Measurements from ENCODE around the gene CKS2.
"Not testable (repeated sequence)": the region's sequence is repeated elsewhere in the genome, so short reads cannot be mapped to it uniquely, and the experiment has no call there.

CKS2 gene

DNA sequence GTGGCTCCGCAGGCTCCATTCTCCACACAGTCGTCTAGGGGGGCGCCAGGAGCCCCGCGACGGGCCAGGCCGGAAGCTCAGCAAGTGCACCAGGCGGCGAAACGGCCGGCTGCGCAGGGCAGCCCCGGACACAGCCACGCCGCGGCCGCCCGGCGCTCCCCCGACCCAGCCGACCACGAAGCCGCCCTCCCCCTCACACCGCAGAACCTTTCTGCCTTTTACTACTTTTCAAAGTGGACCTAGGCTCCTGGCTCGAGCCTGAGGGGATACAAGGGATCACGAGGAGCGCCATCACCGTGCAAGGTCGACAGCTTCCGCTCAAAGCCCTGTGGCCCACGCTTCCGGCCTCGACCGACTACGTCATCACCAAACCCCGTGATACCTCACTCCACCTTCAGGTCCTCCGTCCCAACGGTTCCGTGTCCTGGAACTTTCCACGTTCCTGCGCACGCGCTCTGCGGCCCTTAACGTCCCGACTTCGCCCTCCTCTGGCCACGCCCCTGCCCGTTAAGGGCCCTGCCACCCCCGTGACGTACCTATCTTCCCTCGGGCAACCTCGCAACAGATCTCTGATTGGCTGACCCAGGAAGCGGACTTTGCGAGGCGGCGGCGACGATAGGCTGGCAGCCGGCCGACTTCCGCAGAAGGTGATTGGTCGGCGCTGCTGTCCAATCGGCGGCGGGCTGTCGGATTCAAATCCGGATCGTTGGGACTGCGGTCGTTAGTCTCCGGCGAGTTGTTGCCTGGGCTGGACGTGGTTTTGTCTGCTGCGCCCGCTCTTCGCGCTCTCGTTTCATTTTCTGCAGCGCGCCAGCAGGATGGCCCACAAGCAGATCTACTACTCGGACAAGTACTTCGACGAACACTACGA lies at the start of gene CKS2:
Gene CKS2, plus strand, starts transcription at position 721 of the 871 bp plus-strand sequence. Its CDS starts 98 bp downstream, at position 819.
- DNase-seq = peak; percentile 99

DNA sequence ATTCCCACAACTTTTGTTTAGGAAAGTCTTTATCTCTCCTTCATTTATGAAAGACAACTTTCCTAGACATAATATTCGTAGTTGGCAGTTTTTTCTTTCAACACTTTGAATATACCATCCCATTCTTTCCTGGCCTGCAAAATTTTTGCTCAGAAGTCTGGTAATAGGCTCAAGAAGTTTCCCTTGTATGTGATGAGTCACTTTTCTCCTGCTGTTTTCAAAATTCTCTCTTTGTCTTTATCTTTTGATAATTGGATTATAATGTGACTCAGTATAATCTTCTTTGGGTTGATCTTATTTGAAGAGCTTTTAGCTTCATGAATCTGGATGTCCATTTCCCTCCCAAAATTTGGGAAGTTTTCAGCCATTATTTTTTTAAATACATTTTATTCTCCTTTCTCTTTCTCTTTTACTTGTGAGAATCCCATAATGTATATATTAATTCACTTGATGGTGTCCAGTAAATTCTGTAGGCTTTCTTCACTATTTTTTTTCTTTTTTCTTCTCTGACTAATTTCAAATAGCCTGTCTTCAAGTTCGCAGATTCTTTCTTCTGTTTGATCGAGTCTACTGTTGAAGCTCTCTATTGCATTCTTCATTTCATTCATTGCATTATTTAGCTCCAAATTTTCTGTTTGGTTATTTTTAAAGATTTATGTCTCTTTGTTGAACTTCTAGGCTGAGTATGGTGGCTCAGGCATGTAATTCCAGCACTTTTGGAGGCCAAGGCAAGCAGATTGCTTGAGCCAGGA lies 37.3 kb upstream of the CKS2 start:
- no peak for DNase-seq

DNA sequence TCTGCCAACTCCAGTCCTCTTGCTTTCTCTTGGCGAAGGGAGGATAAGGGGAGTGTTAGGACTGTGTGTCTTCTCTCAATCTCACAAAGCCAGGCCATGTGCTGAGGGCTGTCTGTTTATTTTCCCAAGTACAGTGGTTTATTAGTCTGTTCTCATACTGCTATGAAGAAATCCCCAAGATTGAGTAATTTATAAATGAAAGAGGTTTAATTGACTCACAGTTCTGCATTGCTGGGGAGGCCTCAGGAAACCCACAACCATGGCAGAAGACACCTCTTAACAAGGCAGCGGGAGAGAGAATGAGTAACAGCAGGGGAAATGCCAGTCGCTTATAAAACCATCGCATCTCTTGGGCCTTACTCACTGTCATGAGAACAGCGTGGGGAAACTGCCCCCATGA lies 36.2 kb upstream of the CKS2 start:
- DNase-seq = no peak

DNA sequence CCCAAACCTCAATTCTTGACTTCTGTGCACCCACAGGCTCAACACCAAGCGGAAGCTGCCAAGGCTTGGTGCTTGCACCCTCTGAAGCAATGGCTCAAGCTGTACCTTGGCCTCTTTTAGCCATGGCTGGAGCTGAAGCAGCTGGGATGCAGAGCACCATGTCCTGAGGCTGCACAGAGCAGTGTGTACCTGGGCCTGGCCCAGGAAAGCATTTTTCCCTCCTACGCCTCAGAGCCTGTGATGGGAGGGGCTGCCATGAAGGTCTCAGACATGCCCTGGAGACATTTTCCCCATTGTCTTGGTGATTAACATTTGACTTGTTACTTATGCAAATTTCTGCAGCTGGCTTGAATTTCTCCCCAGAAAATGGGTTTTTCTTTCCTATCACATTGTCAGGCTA lies 35.0 kb upstream of the CKS2 start:
- not testable (repeated sequence) for DNase-seq

DNA sequence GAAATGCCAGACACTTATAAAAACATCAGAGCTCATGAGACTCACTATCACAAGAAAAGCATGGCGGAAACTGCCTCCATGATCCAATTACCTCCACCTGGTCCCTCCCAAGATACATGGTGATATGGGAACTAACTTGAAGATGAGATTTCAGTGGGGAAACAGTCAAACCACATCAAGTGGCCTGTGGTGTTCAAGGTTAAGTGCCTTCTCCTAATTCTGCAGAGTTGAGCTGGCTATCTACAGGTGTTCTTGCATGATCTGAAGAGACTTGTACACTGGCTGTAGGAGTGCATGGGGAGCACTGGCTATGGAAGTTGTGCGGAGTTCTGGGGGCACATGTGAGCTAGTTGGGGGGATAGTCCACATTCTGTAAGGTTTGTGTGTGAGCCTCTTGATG lies 34.0 kb upstream of the CKS2 start:
- DNase-seq = no peak

DNA sequence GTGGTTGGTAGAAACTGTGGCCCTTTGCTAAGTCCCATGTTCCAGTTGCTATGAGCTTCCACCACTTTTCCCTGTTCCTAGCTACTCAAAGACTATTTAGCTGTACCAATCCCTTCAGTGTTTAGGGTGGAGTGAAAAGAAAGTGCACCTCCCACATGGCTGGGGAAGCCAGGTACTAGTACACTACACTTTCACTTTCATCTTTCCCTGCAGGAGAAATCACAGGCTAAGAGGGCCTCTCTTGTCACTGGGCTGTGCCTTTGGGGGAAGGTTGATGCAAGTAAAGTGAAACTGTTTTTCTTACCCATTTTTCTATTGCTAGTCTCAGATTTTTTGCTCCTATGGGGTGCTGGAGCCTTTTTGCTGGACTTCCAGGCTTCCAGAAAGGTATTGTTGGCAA lies 33.5 kb upstream of the CKS2 start:
- DNase-seq = no peak

DNA sequence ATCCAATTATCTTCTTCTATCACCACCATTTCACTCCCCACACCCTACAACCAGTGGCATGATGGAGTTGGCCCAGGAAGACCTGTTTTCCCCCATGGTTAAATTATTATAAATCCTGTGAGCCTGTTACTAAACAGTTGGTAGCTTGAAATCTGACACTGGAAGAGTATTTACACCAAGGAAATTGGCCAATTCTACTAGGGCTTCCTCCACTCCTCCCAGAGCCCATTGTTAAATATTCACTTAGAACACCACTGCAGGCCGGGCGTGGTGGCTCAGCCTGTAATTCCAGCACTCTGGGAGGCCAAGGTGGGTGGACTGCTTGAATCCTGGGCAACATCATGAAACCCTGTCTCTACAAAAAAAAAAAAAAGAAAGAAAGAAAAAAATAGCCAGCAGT lies 32.4 kb upstream of the CKS2 start:
- no peak for DNase-seq

DNA sequence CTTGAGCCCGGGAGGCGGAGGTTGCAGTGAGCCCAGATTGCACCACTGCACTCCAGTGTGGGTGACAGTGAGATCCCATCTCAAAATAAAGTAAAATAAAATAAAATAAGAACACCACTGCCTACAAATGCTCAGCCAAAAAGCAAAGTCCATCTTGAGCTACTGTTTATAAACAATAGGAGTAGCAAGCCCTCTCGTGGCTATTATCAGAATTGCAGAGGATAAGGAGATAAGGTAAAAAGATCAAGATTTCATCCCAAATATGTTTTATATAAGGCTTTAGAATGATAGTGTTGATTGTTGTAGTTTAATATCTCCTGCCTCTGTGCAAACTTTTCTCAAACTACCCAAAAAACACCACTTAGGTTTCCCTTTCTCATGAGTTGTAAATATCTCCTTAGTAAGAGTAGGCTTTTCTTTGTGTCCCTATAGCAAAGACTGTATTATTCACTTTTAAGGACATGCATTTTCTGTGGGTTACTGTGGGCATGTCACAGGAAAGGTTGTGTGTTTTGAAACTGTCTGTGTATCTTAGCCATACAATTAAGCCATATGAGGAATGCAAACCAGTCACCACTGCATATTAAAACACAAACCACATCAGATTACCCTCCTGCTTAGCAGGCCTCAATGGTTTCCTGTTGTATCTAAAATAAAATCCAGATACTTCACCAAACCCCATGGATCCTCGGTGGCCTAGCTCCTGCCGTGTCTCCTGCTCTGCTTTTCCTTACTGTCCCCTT lies 31.8 kb upstream of the CKS2 start:
- DNase-seq = peak; percentile 24

DNA sequence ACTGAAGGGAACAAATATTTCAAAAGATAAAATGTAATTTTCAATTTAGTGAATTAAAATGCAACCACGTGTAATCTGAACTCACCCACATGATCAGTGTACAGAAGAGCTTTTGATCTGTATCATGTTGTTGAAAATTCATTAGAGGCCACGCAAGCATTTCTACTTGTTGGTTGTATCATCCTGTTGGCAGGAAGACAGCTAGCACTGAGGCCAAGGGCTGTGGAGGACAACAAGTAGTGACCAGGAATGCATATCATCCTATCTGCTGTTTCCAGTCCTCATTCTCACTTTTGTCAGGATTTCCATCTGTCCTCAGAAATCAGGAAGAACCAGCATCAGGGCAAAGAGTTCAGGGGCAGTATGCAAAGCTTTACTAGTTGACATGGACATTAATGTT lies 29.9 kb upstream of the CKS2 start:
- DNase-seq = no peak

DNA sequence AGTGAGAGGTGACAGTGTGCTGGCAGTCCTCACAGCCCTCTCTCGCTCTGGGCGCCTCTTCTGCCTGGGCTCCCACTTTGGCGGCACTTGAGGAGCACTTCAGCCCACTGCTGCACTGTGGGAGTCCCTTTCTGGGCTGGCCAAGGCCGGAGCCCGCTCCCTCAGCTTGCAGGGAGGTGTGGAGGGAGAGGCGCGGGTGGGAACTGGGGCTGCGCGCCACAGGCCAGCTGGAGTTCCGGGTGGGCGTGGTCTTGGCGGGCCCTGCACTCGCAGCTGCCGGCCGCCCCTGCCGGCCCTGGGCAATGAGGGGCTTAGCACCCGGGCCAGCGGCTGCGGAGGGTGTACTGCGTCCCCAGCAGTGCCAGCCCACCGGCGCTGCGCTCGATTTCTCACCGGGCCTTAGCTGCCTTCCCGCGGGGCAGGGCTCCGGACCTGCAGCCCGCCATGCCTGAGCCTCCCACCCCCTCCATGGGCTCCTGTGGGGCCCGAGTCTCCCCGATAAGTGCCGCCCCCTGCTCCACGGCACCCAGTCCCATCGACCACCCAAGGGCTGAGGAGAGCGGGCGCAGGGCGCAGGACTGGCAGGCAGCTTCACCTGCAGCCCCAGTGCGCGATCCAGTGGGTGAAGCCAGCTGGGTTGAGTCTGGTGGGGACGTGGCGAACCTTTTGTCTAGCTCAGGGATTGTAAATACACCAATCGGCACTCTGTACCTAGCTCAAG lies 28.6 kb upstream of the CKS2 start:
- DNase-seq = not testable (repeated sequence)

DNA sequence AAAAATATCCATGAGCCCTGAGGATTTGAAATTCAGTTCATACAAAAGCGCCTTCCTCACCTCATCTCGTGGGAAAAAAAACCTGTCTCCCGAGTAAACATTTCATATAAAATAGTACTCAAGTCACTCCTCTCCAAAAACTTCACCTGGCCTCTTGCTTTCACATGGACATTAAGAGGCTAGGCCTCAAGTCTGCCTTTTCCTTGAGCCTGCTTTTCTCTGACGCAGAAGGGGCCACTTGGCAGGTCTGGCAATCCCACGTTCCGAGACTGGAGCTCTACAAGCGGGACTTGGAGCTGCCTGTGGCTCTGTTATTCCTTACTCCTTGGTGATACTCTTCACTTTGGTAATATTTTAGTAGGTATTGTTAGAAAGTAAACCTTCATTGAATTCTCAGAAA lies 26.9 kb upstream of the CKS2 start:
- no peak for DNase-seq

DNA sequence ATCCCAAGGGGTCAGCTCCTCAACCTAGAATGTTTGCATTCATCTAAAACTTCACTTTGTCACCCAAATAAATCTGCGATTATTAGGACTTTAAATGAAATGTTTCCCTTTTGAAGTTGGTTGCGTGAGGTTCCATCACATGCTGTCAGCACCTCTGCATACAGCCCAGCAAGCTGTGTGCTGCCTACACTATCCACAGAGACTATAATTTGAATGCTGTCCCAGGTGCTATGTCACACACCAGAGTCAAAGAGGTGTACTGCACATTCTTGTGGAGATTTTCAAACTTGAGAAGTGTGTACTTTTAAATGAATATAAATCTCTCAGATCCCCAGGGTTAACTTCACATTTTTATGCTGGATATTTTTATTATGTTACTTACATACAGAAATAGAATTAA lies 19.3 kb upstream of the CKS2 start:
- DNase-seq = no peak

DNA sequence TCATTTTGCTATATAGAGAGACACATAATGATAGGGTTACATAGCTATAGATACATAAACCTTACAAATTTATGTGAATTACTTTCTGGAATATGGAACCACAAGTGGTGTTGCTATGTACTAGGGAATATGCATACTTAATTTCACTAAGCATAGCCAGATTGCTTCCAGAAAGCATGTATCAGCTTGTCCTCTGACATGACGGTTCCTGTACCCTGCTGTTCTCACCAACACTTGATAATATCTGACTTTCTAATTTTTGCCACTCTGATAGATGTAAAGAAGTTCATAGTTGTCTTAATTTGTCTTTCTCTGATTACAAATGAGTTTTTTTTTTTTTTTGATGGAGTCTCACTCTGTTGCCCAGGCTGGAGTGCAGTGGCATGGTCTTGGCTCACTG lies 18.0 kb upstream of the CKS2 start:
- DNase-seq = no peak

DNA sequence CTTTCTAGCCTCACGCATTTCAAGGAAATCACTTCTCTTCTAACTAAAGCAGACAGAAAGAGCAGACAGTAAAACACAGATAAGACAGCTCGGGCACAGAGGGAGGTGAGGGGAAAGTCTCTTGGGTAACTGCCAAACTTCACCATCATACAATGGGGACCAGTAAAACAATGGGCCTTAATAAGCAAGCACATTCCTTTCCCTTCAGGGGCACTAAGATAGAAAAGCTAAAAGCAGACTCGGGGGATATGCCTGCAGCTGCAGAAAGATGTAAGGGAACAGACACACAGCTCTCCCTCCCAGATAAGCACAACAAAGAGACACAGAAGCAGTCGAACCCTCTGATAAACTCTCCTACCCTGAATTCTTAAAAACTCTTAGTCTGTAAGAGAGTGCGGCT lies 15.6 kb upstream of the CKS2 start:
- DNase-seq = no peak

DNA sequence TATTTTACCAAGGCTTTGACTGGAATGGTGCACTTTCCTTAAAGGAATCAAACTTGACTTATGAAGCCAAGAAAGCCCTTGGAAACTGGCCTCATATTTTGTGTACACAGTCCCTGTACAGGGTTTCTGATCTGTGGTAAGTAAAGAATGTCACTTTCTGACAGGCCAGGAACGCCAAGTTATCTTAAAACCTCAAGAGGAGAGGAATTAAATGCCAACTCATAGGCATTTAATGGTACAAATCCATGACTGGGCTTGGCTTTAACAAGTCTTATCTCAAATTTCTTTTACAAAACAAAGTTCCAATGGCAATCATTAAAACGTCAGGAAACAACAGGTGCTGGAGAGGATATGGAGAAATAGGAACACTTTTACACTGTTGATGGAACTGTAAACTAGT lies 9.0 kb upstream of the CKS2 start:
- DNase-seq = not testable (repeated sequence)

DNA sequence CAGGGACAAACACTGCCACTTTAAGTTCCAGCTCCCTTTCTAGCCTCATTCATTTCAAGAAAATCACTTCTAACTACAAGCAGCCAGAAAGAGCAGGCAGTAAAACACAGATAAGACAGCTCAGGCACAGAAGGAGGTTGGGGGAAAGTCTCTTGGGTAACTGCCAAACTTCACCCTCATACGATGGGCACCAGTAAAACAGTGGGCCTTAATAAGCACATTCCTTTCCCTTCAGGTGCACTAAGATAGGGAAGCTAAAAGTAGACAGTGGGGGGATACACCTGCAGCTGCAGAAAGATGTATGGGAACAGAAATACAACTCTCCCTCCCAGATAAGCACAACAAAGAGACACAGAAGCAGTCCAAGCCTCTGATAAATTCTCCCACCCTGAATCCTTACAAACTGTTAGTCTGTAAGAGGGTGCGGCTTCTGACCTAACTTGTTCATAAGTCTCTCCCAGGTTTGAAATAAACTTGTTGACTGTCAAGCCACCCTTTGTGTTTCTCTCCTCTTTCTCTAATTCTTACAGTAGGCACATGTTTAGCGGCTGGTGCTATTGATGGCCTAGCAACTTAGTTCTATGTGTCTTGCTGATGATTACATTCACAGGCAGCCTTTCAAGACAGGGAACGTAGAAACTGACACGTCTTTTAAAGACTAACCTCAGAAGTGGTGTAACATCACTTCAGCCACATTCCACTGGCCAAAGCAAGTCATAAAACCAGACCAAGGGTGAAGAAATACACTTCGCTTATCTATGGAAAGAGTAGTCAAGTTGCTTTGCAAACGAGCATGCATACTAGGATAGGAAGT lies 6.8 kb upstream of the CKS2 start:
- no peak for DNase-seq

DNA sequence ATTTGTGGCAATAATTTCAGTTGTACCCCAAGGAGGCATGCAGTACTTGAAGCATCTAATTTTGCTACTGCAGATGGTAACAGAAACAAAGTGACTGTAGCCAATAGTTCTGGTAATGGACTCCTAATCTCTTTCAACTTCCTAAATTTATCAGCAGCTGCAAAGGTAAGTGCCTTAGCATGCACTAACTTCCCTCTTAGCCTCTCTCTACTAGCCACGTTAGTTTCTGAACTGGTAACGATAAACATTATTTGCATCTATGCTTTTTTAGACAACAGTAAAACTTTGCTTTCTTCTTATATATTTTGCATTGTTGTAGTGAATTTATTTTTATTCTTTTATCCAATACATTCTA lies 6.2 kb upstream of the CKS2 start:
- DNase-seq = no peak

DNA sequence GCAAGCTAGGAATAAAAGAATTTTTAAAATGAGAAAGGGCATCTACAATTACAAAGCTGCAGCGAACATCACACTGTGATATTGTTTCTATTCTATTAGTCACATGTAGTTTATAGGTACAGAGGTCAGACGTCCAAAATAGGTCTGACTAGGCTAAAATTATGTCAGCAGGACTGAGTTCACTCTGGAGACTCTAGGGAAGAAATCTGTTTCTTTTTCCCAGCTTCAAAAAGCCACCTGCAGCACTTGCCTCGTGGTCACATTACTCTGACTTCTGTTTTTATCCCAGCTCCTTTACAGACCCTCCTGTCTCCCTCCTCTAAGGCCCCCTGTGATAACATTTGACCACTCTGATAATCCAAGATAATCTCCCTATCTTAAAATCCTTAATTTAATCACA lies 5.1 kb upstream of the CKS2 start:
- no peak for DNase-seq

DNA sequence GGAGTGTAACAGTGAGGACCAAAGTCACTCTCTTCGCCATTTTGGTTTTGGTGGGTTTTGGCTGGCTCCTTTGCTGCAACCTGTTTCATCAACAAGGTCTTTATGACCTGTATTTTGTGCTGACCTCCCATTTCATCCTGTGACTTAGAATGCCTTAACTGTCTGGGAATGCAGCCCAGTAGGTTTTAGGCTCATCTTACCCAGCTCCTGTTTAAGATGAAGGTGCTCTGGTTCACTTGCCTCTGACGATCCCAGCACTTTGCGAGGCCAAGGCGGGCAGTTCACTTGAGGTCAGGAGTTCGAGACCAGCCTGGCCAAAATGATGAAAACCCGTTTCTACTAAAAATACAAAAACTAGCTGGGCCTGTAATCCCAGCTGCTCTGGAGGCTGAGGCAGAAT lies 1.8 kb upstream of the CKS2 start:
- no peak for DNase-seq

DNA sequence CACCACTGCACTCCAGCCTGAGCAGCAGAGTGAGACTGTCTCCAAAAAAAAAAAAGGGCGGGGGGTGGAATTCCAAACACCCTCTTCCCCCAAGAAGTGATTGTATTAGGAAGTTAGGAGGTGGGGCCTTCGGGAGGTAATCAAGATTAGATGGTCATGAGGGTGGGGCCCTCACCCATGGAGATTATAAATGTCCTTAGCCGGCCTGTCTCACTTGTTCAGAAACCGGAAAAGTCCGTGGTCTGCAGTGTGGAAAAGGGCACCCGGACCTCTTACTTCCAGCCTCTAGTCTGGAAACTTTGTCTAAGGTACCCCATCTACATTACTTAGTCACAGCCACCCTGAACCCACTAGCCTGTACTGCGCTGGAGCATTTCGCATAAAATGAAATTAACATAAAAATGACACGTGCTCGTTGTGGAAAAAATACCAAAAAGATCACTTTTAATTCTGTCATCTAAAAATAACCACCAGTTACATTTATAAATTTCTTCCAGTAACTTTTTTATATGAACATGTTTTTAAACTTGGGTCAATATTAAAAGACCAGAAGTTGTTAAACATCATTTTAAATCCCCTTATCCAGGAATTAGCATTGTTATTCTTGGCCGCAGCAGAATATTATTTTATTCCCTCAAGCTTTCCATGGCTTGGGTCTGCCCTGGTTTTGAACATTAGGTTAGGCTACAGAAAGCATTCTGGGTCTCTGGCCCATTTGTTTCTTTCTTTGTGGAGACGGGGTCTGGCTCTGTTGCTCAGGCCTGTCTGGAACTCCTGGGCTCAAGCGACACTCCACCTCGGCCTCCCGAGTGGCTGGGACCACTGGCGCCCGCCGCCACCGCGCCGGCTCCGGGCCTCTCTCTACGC lies 1.2 kb upstream of the CKS2 start:
- no peak for DNase-seq

All from NCI-H1105 (cell line).